Mucosa of rectum (tissue), 2 donors: ENCODE measurements around the gene KSR1.

Experiments
- H3K27ac ChIP-seq, 2 donors: one replicate each; pipeline ENCODE4 v1.7.0; 2013; ENCODE audit warnings: inconsistent platforms in 2 of 2, low read depth in 2 of 2, low read length in 2 of 2
- H3K27me3 ChIP-seq, 2 donors: one replicate each; pipeline ENCODE4 v1.7.0; 2013; ENCODE audit warnings: low read length in 2 of 2; ENCODE audit not compliant: control insufficient read depth in 2 of 2, insufficient read depth in 2 of 2
- H3K36me3 ChIP-seq, 2 donors: one replicate each; pipeline ENCODE4 v1.7.0; 2013; ENCODE audit warnings: low read length in 2 of 2; ENCODE audit not compliant: control insufficient read depth in 2 of 2, insufficient read depth in 2 of 2
- H3K4me1 ChIP-seq, 2 donors: one replicate each; pipeline ENCODE4 v1.7.0; 2013; ENCODE audit warnings: low read length in 2 of 2, mild to moderate bottlenecking in 1 of 2; ENCODE audit not compliant: control insufficient read depth in 2 of 2, insufficient read depth in 2 of 2
- H3K4me3 ChIP-seq, 2 donors: one replicate each; pipeline ENCODE4 v1.7.0; 2013; ENCODE audit warnings: low read length in 2 of 2
- H3K9ac ChIP-seq, 2 donors: one replicate each; pipeline ENCODE4 v1.7.0; 2013; ENCODE audit warnings: low read length in 2 of 2, low read depth in 1 of 2, mild to moderate bottlenecking in 1 of 2
- H3K9me3 ChIP-seq, 2 donors: one replicate each; pipeline ENCODE4 v1.7.0; 2013; ENCODE audit warnings: low read length in 2 of 2; ENCODE audit not compliant: control insufficient read depth in 2 of 2
- donor health status: healthy.
- donor health status: Normal muscosa, but diverticular disease.

The KSR1 gene

GRCh38 chr17:27477971-27478684 lies 21.9 kb downstream of the KSR1 start:
- H3K36me3 ChIP-seq, result no peaks in the 10 kb centered on the region

DNA sequence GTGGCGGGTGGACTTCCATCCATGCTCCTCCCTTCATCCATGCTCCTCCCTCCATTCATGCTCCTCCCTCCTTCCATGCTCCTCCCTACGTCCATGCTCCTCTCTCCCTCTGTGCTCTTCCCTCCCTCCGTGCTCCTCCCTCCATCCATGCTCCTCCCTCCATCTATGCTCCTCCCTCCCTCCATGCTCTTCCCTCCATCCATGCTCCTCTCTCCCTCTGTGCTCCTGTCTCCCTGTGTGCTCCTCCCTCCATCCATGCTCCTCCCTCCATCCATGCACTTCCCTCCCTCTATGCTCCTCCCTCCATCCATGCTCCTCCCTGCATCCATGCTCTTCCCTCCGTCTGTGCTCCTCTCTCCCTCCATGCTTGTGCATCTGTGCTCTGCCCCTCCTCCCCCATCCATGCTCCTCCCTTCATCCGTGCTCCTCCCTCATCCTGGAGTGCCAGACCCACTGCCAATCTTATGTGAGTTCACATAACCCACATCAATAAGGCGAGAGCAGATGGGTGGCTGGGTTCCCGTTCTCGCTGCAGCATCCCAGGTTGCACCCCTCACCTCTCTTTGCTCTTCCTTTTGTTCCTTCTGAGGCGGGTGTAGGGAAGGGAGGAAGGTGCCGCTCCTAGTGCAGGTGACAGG lies 22.8 kb downstream of the KSR1 start:
- H3K27me3 ChIP-seq, result no peaks in the 10 kb centered on the region

More at GRCh38 chr17:27477971-27478684, 21.9 kb downstream of the KSR1 start:
- Histone ChIP-seq H3K27ac (no peak overlapping the region), H3K4me3 (no peak overlapping the region), H3K27me3 (no peaks in the 10 kb centered on the region), H3K9me3 (no peaks in the 10 kb centered on the region), H3K4me1 (peaks cover 0 to 11% of the 10 kb centered on the region in 2 donors), H3K9ac (no peak overlapping the region)

GRCh38 chr17:27479838-27480237 lies 23.6 kb downstream of the KSR1 start:
- Histone ChIP-seq H3K9me3 (no peaks in the 10 kb centered on the region), H3K27me3 (no peaks in the 10 kb centered on the region), H3K36me3 (no peaks in the 10 kb centered on the region), H3K4me1 (peaks cover 0 to 5% of the 10 kb centered on the region in 2 donors), H3K4me3 (no peak overlapping the region), H3K27ac (no peak overlapping the region), H3K9ac (no peak overlapping the region)

More for the DNA sequence above, 22.8 kb downstream of the KSR1 start:
- Histone ChIP-seq H3K27ac (no peak overlapping the region), H3K4me3 (no peak overlapping the region), H3K9ac (no peak overlapping the region), H3K9me3 (no peaks in the 10 kb centered on the region), H3K36me3 (no peaks in the 10 kb centered on the region), H3K4me1 (peaks cover 0 to 9% of the 10 kb centered on the region in 2 donors)

GRCh38 chr17:27480699-27481098 lies 24.5 kb downstream of the KSR1 start:
- Histone ChIP-seq H3K36me3 (no peaks in the 10 kb centered on the region), H3K27ac (no peak overlapping the region), H3K4me1 (peaks cover 3 to 6% of the 10 kb centered on the region in 2 donors), H3K27me3 (no peaks in the 10 kb centered on the region), H3K9me3 (no peaks in the 10 kb centered on the region), H3K4me3 (no peak overlapping the region), H3K9ac (no peak overlapping the region)

DNA sequence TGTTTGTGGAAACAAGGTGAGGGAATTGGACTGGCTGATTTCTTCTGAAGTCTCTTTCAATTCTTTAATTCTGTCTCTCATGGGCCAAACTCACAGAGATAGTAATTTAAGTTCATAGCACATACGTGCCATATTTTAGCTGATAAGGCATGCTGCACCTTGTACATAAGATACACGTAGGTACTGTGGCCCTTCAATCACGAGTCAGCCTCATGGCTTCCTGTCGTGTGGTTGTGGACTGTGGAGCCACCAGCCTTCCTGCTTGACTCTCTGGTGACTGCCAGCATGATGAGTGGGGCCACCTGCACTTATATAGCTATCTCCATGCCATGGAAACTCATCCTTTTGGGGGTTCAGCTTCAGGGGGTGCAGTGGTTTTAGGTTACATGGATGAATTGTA lies 25.1 kb downstream of the KSR1 start:
- Histone ChIP-seq H3K4me3 (no peak overlapping the region), H3K9ac (no peak overlapping the region), H3K36me3 (no peaks in the 10 kb centered on the region), H3K9me3 (no peaks in the 10 kb centered on the region), H3K27ac (no peak overlapping the region), H3K4me1 (peaks cover 3 to 9% of the 10 kb centered on the region in 2 donors), H3K27me3 (no peaks in the 10 kb centered on the region)

GRCh38 chr17:27485125-27485524 lies 28.9 kb downstream of the KSR1 start:
- no peak overlapping the region for H3K4me3 ChIP-seq
- no peaks in the 10 kb centered on the region for H3K9me3 ChIP-seq
- no peaks in the 10 kb centered on the region for H3K36me3 ChIP-seq
- no peak overlapping the region for H3K27ac ChIP-seq
- no peaks in the 10 kb centered on the region for H3K27me3 ChIP-seq
- no peak overlapping the region for H3K9ac ChIP-seq
- peaks cover 3 to 13% of the 10 kb centered on the region in 2 donors for H3K4me1 ChIP-seq

- Histone ChIP-seq H3K9ac (no peak overlapping the region), H3K9me3 (no peaks in the 10 kb centered on the region), H3K27me3 (no peaks in the 10 kb centered on the region), H3K27ac (no peak overlapping the region), H3K36me3 (no peaks in the 10 kb centered on the region), H3K4me3 (no peak overlapping the region), H3K4me1 (peaks cover 3 to 13% of the 10 kb centered on the region in 2 donors)
Measured at GRCh38 chr17:27485716-27486495, 29.7 kb downstream of the KSR1 start.

DNA sequence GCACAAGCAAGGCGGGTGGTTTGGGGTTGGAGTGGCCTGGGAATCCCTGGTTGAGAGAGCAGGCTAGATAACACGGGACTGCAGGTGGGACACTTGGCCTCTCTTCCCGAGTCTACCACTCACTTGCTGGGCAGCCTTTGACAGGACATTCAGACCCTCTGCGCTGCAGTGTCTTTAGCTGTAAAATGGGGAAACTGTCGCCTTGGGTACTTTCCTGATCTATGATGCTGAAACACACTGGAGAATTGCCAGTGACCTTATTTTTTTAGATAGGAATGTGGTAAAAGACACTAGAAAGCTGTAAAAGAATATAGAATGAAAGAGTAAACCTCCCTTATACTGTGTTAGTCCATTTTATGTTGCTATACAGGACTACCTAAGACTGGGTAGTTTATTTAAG lies 30.5 kb downstream of the KSR1 start:
- Histone ChIP-seq H3K27me3 (no peaks in the 10 kb centered on the region), H3K4me1 (peaks cover 3 to 13% of the 10 kb centered on the region in 2 donors)

GRCh38 chr17:27488231-27488630 lies 32.0 kb downstream of the KSR1 start:
- Histone ChIP-seq H3K9me3 (no peaks in the 10 kb centered on the region), H3K36me3 (no peaks in the 10 kb centered on the region), H3K9ac (no peak overlapping the region), H3K4me3 (no peak overlapping the region), H3K27me3 (no peaks in the 10 kb centered on the region), H3K27ac (no peak overlapping the region), H3K4me1 (peaks cover 3 to 13% of the 10 kb centered on the region in 2 donors)

More for the DNA sequence above, 30.5 kb downstream of the KSR1 start:
- H3K36me3 ChIP-seq, result no peaks in the 10 kb centered on the region
- H3K4me3 ChIP-seq, result no peak overlapping the region
- H3K9ac ChIP-seq, result no peak overlapping the region
- H3K27ac ChIP-seq, result no peak overlapping the region
- H3K9me3 ChIP-seq, result no peaks in the 10 kb centered on the region
